Thymus (tissue), 14 donors: Measurements from ENCODE around the gene TNFRSF11A. TPM values are rescaled to one million over a fixed set of nuclear protein-coding genes. Genes with fewer than 3 reads are reported as not detected.

Source experiments
- DNase-seq, 9 donors: peaks; one replicate each; pipeline ENCODE4 v3.0.0-alpha.2; 2013; ENCODE audit warnings: low spot score in 9 of 9, low read depth in 6 of 9, missing footprints in 1 of 9
- H3K27ac ChIP-seq, 2 donors: one replicate each; pipeline ENCODE4 v1.5.1; 2013; ENCODE audit warnings: control low read depth in 1 of 2, low read depth in 1 of 2, low read length in 1 of 2, mild to moderate bottlenecking in 1 of 2, moderate library complexity in 1 of 2
- H3K27me3 ChIP-seq, 2 donors: one replicate each; pipeline ENCODE4 v1.5.1; 2013; ENCODE audit warnings: low read length in 1 of 2; ENCODE audit not compliant: control insufficient read depth in 2 of 2, insufficient read depth in 1 of 2
- H3K36me3 ChIP-seq, 2 donors: one replicate each; pipeline ENCODE4 v1.5.1; 2013; ENCODE audit warnings: low read length in 1 of 2, mild to moderate bottlenecking in 1 of 2, moderate library complexity in 1 of 2; ENCODE audit not compliant: control insufficient read depth in 2 of 2, insufficient read depth in 2 of 2
- H3K4me1 ChIP-seq, 2 donors: one replicate each; pipeline ENCODE4 v1.5.1; 2013; ENCODE audit warnings: low read length in 2 of 2; ENCODE audit not compliant: control insufficient read depth in 2 of 2, insufficient read depth in 2 of 2
- H3K4me3 ChIP-seq, 2 donors: one replicate each; pipeline ENCODE4 v1.5.1; 2013; ENCODE audit warnings: low read length in 2 of 2, control low read depth in 1 of 2, mild to moderate bottlenecking in 1 of 2
- H3K9me3 ChIP-seq, 2 donors: one replicate each; pipeline ENCODE4 v1.5.1; 2013; ENCODE audit warnings: low read length in 1 of 2, mild to moderate bottlenecking in 1 of 2; ENCODE audit not compliant: control insufficient read depth in 2 of 2, insufficient read depth in 1 of 2
- WGBS: extraction: QIAGEN DNeasy Blood & Tissue Kit; methylation state at CpG from one replicate; pipeline ENCODE4 v1.1.7; 2013; 5-methylcytosine and 5-hydroxymethylcytosine counted together
- long read RNA-seq, 10 donors: transcript quantifications; one replicate each; lab custom pipeline, GENCODE V29; 2026
- polyA plus RNA-seq: library from polyadenylated mRNA; stranded (reverse); fragments of 200-250 nt; gene quantifications from one replicate; pipeline ENCODE4 v1.2.3, GENCODE V29; 2013
- total RNA-seq: library from RNA; stranded (reverse); fragments of 120-200 nt; gene quantifications from one replicate; pipeline ENCODE4 v1.2.4, GENCODE V29; 2013
- donor health status: healthy.

TNFRSF11A gene
- total RNA-seq (5.4 TPM), polyA plus RNA-seq (3.6 TPM)
- long read RNA-seq, donor 1, result 0 reads
- long read RNA-seq, donor 2, full-length matches to known transcripts, result 1 of 1 reads
- long read RNA-seq, donor 2, partial matches to known transcripts, result 0 of 1 reads
- long read RNA-seq, donor 2, other reads (novel, unspliced or antisense), result 0 of 1 reads
- long read RNA-seq, donor 3, result 0 reads
- long read RNA-seq, donor 4, result 0 reads
- long read RNA-seq, donor 5, full-length matches to known transcripts, result 4 of 23 reads
- long read RNA-seq, donor 5, partial matches to known transcripts, result 19 of 23 reads
- long read RNA-seq, donor 5, other reads (novel, unspliced or antisense), result 0 of 23 reads
- long read RNA-seq, donor 6, result 0 reads
- long read RNA-seq, donor 7, full-length matches to known transcripts, result 1 of 1 reads
- long read RNA-seq, donor 7, partial matches to known transcripts, result 0 of 1 reads
- long read RNA-seq, donor 7, other reads (novel, unspliced or antisense), result 0 of 1 reads
- long read RNA-seq, donor 8, partial matches to known transcripts, result 0 of 1 reads
- long read RNA-seq, donor 8, other reads (novel, unspliced or antisense), result 0 of 1 reads
- long read RNA-seq, donor 9, result 0 reads
- long read RNA-seq, donor 10, result 0 reads

GRCh38 chr18:62324917-62325805 is at the start of gene TNFRSF11A:
Gene TNFRSF11A (plus strand): TSS chr18:62325310. CDS start chr18:62325353, 43 bp downstream.
- Histone ChIP-seq H3K4me1 (peaks cover 9 to 27% of the 10 kb centered on the region in 2 donors), H3K27me3 (peaks cover 37 to 64% of the 10 kb centered on the region in 2 donors), H3K9me3 (no peaks in the 10 kb centered on the region), H3K36me3 (no peaks in the 10 kb centered on the region), H3K4me3 (peak within 1 kb of the TSS; percentile 46 to 58), H3K27ac (no peak within 1 kb of the TSS)
- under 1% methylated on average over 99 of the region's 99 CpGs for WGBS
- DNase-seq, result peak in 4 of 9 donors; percentile 28 to 59 (median 41)

GRCh38 chr18:62277045-62277444 is 48.1 kb upstream of the TNFRSF11A start:
- WGBS, result 84% methylated on average over 1 of the region's 1 CpG

GRCh38 chr18:62279561-62279960 is 45.5 kb upstream of the TNFRSF11A start:
- no peak for DNase-seq
- H3K4me1 ChIP-seq, result no peaks in the 10 kb centered on the region
- WGBS, result 66% methylated on average over 5 of the region's 5 CpGs
- peaks cover 16 to 17% of the 10 kb centered on the region in 2 donors for H3K36me3 ChIP-seq
- H3K4me3 ChIP-seq, result no peak overlapping the region
- H3K27ac ChIP-seq, result no peak overlapping the region
- H3K27me3 ChIP-seq, result no peaks in the 10 kb centered on the region
- H3K9me3 ChIP-seq, result no peaks in the 10 kb centered on the region

More at GRCh38 chr18:62277045-62277444, 48.1 kb upstream of the TNFRSF11A start:
- H3K9me3 ChIP-seq, result no peaks in the 10 kb centered on the region
- H3K27ac ChIP-seq, result no peak overlapping the region
- no peak for DNase-seq
- no peak overlapping the region for H3K4me3 ChIP-seq
- H3K4me1 ChIP-seq, result no peaks in the 10 kb centered on the region
- peaks cover 13 to 17% of the 10 kb centered on the region in 2 donors for H3K36me3 ChIP-seq
- no peaks in the 10 kb centered on the region for H3K27me3 ChIP-seq

GRCh38 chr18:62280058-62280457 is 45.1 kb upstream of the TNFRSF11A start:
- H3K27ac ChIP-seq, result no peak overlapping the region
- no peak for DNase-seq
- no peaks in the 10 kb centered on the region for H3K9me3 ChIP-seq
- no peaks in the 10 kb centered on the region for H3K27me3 ChIP-seq
- H3K4me1 ChIP-seq, result no peaks in the 10 kb centered on the region
- H3K36me3 ChIP-seq, result peaks cover 15% of the 10 kb centered on the region in 2 donors
- H3K4me3 ChIP-seq, result no peak overlapping the region
- WGBS, result 91% methylated on average over 6 of the region's 6 CpGs

- Histone ChIP-seq H3K36me3 (peaks cover 16 to 19% of the 10 kb centered on the region in 2 donors), H3K4me1 (no peaks in the 10 kb centered on the region), H3K9me3 (no peaks in the 10 kb centered on the region), H3K27ac (no peak overlapping the region), H3K4me3 (no peak overlapping the region), H3K27me3 (no peaks in the 10 kb centered on the region)
- 90% methylated on average over 1 of the region's 1 CpG for WGBS
- no peak for DNase-seq
Observed at GRCh38 chr18:62280786-62281185, 44.3 kb upstream of the TNFRSF11A start.

- no peak for DNase-seq
- Histone ChIP-seq H3K4me1 (no peaks in the 10 kb centered on the region), H3K4me3 (no peak overlapping the region), H3K9me3 (no peaks in the 10 kb centered on the region), H3K27ac (no peak overlapping the region), H3K27me3 (no peaks in the 10 kb centered on the region), H3K36me3 (peaks cover 16 to 21% of the 10 kb centered on the region in 2 donors)
- 94% methylated on average over 1 of the region's 1 CpG for WGBS
Observed at GRCh38 chr18:62281684-62282083, 43.4 kb upstream of the TNFRSF11A start.

- peaks cover 16 to 21% of the 10 kb centered on the region in 2 donors for H3K36me3 ChIP-seq
- WGBS, result 97% methylated on average over 2 of the region's 2 CpGs
Observed at GRCh38 chr18:62282188-62282629, 42.9 kb upstream of the TNFRSF11A start.

GRCh38 chr18:62284637-62285036 is 40.5 kb upstream of the TNFRSF11A start:
- WGBS, result 99% methylated on average over 3 of the region's 3 CpGs
- H3K36me3 ChIP-seq, result peaks cover 14 to 20% of the 10 kb centered on the region in 2 donors
- H3K4me3 ChIP-seq, result no peak overlapping the region

More at GRCh38 chr18:62282188-62282629, 42.9 kb upstream of the TNFRSF11A start:
- Histone ChIP-seq H3K27me3 (no peaks in the 10 kb centered on the region), H3K4me3 (no peak overlapping the region), H3K27ac (peak overlapping the region in 1 of 2 donors; percentile 7), H3K4me1 (no peaks in the 10 kb centered on the region), H3K9me3 (no peaks in the 10 kb centered on the region)
- DNase-seq, result no peak

More at GRCh38 chr18:62284637-62285036, 40.5 kb upstream of the TNFRSF11A start:
- H3K4me1 ChIP-seq, result no peaks in the 10 kb centered on the region
- no peaks in the 10 kb centered on the region for H3K9me3 ChIP-seq
- H3K27me3 ChIP-seq, result no peaks in the 10 kb centered on the region
- no peak for DNase-seq
- H3K27ac ChIP-seq, result no peak overlapping the region
